ENCODE measurements around the gene ASCC2. TPM values are rescaled to one million over a fixed set of nuclear protein-coding genes. Genes with fewer than 3 reads are reported as not detected.
A peak's percentile ranks its signal among the peaks of the same experiment; 100 is the strongest.

The ASCC2 gene
- total RNA-seq, 1 experiment from 2014 or later, result 54.9 TPM

DNA sequence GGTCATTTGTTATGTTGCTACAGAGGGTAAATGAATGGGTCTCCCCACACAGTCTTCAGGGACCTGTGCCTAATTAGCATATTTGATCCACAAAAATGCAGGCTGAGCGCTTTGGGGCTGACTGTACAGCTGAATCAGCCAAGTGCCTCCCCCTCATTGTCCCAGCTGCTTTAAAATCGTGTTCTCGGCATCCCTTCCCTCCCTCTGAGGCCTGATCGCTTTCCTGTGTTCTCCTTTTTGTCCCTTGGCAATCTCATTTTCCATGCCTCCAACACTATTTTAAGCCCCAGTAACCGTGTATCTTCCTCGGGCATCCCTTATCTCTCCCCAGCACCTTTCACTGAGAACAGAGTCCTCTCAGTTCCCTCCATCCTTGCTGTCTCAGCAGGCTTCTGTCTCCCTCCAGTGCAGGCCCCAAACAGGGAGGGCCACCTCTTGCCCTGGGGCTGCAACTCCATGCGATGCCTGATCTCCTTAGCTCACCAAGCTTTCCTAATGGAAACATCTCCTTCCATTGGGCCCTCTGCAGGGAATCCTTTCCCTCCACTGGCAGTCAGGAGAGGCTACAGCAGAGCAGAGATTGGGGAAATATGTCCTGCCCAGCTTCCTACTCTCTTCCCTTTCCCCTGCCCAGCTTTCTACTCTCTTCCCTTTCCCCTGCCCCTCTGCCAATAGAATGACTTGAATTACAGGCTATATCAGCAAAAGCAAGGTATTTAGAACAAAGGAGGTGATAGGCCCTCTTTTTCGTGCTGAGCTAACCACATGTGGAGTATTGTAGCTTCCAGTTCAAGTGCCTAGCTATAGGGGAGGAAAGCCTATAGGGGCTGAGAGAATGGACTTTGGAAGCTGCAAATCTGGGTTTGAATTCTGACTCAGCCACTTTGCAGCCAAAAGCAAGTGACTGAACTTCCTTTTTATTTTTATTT is 57.1 kb downstream of the ASCC2 start:
- Histone ChIP-seq H3K36me3 (ENCODE audit: insufficient read depth, low read length, poor library complexity, severe bottlenecking) (no peaks in the 10 kb centered on the region), H3K27ac (ENCODE audit: low read depth, low read length, poor library complexity, severe bottlenecking) (no peak overlapping the region), H3K9me3 (ENCODE audit: low read depth, low read length, poor library complexity, severe bottlenecking) (no peaks in the 10 kb centered on the region), H3K4me1 (ENCODE audit: insufficient read depth, low read length, poor library complexity, severe bottlenecking) (peaks cover 9% of the 10 kb centered on the region), H3K27me3 (replicated peaks; ENCODE audit: insufficient read depth, low read depth, low read length, poor library complexity) (no peaks in the 10 kb centered on the region), H3K4me3 (ENCODE audit: low read depth, low read length, poor library complexity, severe bottlenecking) (no peak overlapping the region)
- no peak for TF ChIP-seq EZH2 (IDR thresholded peaks at IDR 0.05; ENCODE audit: borderline replicate concordance, low read depth, low read length, poor library complexity, severe bottlenecking)
- TF ChIP-seq, protein P1, sequence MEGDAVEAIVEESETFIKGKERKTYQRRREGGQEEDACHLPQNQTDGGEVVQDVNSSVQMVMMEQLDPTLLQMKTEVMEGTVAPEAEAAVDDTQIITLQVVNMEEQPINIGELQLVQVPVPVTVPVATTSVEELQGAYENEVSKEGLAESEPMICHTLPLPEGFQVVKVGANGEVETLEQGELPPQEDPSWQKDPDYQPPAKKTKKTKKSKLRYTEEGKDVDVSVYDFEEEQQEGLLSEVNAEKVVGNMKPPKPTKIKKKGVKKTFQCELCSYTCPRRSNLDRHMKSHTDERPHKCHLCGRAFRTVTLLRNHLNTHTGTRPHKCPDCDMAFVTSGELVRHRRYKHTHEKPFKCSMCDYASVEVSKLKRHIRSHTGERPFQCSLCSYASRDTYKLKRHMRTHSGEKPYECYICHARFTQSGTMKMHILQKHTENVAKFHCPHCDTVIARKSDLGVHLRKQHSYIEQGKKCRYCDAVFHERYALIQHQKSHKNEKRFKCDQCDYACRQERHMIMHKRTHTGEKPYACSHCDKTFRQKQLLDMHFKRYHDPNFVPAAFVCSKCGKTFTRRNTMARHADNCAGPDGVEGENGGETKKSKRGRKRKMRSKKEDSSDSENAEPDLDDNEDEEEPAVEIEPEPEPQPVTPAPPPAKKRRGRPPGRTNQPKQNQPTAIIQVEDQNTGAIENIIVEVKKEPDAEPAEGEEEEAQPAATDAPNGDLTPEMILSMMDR (conservative IDR thresholded peaks at IDR 0.05; ENCODE audit: low read depth, low read length), result no peak
- BruUV-seq (replicated peaks), result no TSS peak
- POLR2A ChIA-PET (ENCODE audit: low non-redundant PET), result no interaction called here
- peak; percentile 60 for DNase-seq (ENCODE audit: low spot score)
- intact Hi-C loops (cut with micrococcal nuclease; ENCODE audit: unreplicated experiment), result loop anchor here (5.0 kb wide), 1 partner anchor 144 kb away; no protein-coding TSS in a partner anchor
- CTCF ChIA-PET, result interaction anchor here (2.1 kb wide), 1 partner anchor 224 kb away, joined by 5 read pairs; no protein-coding TSS in a partner anchor

DNA sequence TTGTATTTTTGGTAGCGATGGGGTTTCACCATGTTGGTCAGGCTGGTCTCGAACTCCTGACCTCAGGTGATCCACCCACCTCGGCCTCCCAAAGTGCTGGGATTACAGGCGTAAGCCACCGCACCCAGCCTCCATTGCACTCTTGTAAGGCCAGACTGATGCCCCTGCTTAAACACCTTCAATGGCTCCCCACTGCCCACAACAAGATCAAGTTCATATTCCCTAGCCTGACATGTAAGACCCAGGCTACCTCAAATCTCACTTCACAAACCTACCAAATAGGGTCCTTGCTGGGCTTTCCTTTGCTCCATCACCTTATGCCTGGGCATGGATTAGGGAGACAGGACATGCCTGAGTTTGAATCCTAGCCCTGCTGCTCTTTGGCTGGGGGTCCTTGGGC is 57.9 kb downstream of the ASCC2 start:
- H3K4me1 ChIP-seq (ENCODE audit: insufficient read depth, low read length, poor library complexity, severe bottlenecking), result peaks cover 9% of the 10 kb centered on the region
- H3K27me3 ChIP-seq (replicated peaks; ENCODE audit: insufficient read depth, low read depth, low read length, poor library complexity), result no peaks in the 10 kb centered on the region
- no TSS peak for BruUV-seq (replicated peaks)
- no peak overlapping the region for H3K27ac ChIP-seq (ENCODE audit: low read depth, low read length, poor library complexity, severe bottlenecking)
- no peak overlapping the region for H3K4me3 ChIP-seq (ENCODE audit: low read depth, low read length, poor library complexity, severe bottlenecking)
- DNase-seq (ENCODE audit: low spot score), result no peak
- TF ChIP-seq EZH2 (IDR thresholded peaks at IDR 0.05; ENCODE audit: borderline replicate concordance, low read depth, low read length, poor library complexity, severe bottlenecking), result no peak
- TF ChIP-seq, protein P1 (conservative IDR thresholded peaks at IDR 0.05; ENCODE audit: low read depth, low read length), result no peak
- H3K9me3 ChIP-seq (ENCODE audit: low read depth, low read length, poor library complexity, severe bottlenecking), result no peaks in the 10 kb centered on the region
- H3K36me3 ChIP-seq (ENCODE audit: insufficient read depth, low read length, poor library complexity, severe bottlenecking), result no peaks in the 10 kb centered on the region
- ChIA-PET CTCF (interaction anchor here (2.1 kb wide), 1 partner anchor 225 kb away, joined by 5 read pairs; no protein-coding TSS in a partner anchor), POLR2A (ENCODE audit: low non-redundant PET) (no interaction called here)
- intact Hi-C loops (cut with micrococcal nuclease; ENCODE audit: unreplicated experiment), result loop anchor here (5.0 kb wide), 1 partner anchor 143 kb away; no protein-coding TSS in a partner anchor

DNA sequence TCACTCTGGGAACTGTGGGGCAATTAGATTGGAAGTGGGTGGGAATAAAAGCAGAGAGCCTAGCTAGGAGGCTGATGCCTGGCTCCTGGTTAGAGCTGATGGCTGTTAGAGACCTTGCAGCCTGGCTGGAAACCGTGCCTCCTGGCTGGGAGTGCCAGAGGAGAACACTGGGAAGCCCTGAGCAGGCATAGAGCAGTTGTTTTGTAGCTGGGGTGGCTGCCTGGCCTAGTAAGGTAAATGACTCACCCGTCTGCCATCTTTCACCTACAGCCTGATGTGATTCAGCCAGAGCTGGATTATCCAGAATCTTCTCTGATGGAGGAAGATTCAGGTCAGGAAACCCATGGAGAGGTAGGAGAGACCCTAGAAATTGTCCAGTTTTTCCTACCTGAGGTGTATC is 64.8 kb downstream of the ASCC2 start:
- CTCF ChIA-PET, result no interaction called here
- POLR2A ChIA-PET (ENCODE audit: low non-redundant PET), result no interaction called here
- intact Hi-C loops (cut with micrococcal nuclease; ENCODE audit: unreplicated experiment), result loop anchor here (10.0 kb wide), 1 partner anchor 232 kb away; no protein-coding TSS in a partner anchor
- Histone ChIP-seq H3K4me3 (ENCODE audit: low read depth, low read length, poor library complexity, severe bottlenecking) (no peak overlapping the region), H3K36me3 (ENCODE audit: insufficient read depth, low read length, poor library complexity, severe bottlenecking) (peaks cover 18% of the 10 kb centered on the region), H3K9me3 (ENCODE audit: low read depth, low read length, poor library complexity, severe bottlenecking) (no peaks in the 10 kb centered on the region), H3K27ac (ENCODE audit: low read depth, low read length, poor library complexity, severe bottlenecking) (no peak overlapping the region), H3K27me3 (replicated peaks; ENCODE audit: insufficient read depth, low read depth, low read length, poor library complexity) (no peaks in the 10 kb centered on the region), H3K4me1 (ENCODE audit: insufficient read depth, low read length, poor library complexity, severe bottlenecking) (no peaks in the 10 kb centered on the region)
- DNase-seq (ENCODE audit: low spot score), result no peak
- TF ChIP-seq, protein P1 (conservative IDR thresholded peaks at IDR 0.05; ENCODE audit: low read depth, low read length), result no peak
- no peak for TF ChIP-seq EZH2 (IDR thresholded peaks at IDR 0.05; ENCODE audit: borderline replicate concordance, low read depth, low read length, poor library complexity, severe bottlenecking)
- BruUV-seq (replicated peaks), result no TSS peak
